GM06990 (cell line): ENCODE measurements around the gene IARS1.

Experiments
- DNase-seq: peaks from one replicate; pipeline ENCODE4 v3.0.0-alpha.2; 2011; ENCODE audit not compliant: insufficient read length; ENCODE audit errors: extremely low read depth
- H3K27me3 ChIP-seq: replicated peaks from 2 replicates; pipeline ENCODE4 v1.6.0; 2011; ENCODE audit warnings: low read length; ENCODE audit not compliant: control insufficient read depth, insufficient read depth
- H3K36me3 ChIP-seq: 2 replicates; pipeline ENCODE4 v1.5.1; 2011; ENCODE audit warnings: low read length; ENCODE audit not compliant: control insufficient read depth, insufficient read depth
- H3K4me3 ChIP-seq: replicated peaks from 2 replicates; pipeline ENCODE4 v1.5.1; 2011; ENCODE audit warnings: low read depth, mild to moderate bottlenecking, control low read depth, low read length
- TF ChIP-seq, protein P1 (sequence below): IDR thresholded peaks from 2 replicates; pipeline ENCODE4 v1.5.1; 2011; ENCODE audit warnings: low read length, control low read depth, mild to moderate bottlenecking, inconsistent platforms; ENCODE audit not compliant: insufficient read depth, poor library complexity, severe bottlenecking

Gene IARS1

DNA sequence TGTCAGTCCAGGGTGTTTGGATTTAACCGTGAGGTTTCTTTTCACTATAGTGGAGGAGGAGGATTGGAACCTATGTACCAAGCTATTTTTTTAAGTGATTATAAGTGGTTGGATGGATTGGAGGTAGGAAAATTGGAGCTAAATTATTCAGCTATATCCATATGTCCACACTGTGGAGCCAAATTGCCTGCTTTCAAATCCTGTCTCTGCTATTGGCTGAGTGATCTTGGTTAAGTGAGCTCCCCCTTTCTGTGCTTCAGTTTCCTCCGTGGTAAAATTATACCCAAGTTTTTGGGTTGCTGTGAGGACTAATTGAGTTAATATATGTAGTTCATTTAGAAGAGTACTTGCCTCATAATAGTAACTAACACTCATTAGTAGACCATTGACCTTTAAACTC is 34.7 kb upstream of the IARS1 start:
- DNase-seq: no peak
- TF ChIP-seq, protein P1, sequence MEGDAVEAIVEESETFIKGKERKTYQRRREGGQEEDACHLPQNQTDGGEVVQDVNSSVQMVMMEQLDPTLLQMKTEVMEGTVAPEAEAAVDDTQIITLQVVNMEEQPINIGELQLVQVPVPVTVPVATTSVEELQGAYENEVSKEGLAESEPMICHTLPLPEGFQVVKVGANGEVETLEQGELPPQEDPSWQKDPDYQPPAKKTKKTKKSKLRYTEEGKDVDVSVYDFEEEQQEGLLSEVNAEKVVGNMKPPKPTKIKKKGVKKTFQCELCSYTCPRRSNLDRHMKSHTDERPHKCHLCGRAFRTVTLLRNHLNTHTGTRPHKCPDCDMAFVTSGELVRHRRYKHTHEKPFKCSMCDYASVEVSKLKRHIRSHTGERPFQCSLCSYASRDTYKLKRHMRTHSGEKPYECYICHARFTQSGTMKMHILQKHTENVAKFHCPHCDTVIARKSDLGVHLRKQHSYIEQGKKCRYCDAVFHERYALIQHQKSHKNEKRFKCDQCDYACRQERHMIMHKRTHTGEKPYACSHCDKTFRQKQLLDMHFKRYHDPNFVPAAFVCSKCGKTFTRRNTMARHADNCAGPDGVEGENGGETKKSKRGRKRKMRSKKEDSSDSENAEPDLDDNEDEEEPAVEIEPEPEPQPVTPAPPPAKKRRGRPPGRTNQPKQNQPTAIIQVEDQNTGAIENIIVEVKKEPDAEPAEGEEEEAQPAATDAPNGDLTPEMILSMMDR: peak; percentile 24
- H3K36me3 ChIP-seq: no peaks in the 10 kb centered on the region
- no peaks in the 10 kb centered on the region for H3K27me3 ChIP-seq
- H3K4me3 ChIP-seq: no peak overlapping the region

DNA sequence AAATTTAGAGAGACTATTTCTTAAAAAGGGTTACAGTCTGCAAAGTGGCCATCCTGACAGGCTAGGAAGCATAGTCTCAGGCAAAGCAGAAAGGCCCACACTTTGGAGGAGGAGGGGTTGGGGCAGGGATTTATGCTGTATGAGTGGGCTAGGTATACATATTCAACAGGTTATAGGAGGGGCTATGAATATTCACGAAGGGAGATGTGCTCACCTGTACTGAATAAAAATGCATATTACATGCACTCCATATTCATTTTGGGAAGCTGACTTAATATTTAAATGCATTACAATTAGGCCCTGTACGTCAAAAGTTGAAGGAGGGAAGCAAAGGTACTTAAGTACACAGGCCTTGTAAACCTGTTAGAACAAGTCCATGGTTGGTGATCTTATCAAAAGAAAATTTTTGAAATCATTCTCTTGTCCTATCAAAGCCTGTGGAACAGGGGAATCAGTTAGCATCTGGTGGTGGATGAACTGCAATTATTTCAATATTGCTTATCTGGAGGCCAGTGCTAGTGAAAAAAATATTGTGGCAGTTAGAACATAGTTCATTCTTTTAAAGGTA is 33.9 kb upstream of the IARS1 start:
- Histone ChIP-seq H3K36me3 (peaks cover 1% of the 10 kb centered on the region), H3K27me3 (no peaks in the 10 kb centered on the region), H3K4me3 (no peak overlapping the region; the same call in 1 of the 2 replicates)
- TF ChIP-seq, protein P1: no peak
- no peak for DNase-seq

DNA sequence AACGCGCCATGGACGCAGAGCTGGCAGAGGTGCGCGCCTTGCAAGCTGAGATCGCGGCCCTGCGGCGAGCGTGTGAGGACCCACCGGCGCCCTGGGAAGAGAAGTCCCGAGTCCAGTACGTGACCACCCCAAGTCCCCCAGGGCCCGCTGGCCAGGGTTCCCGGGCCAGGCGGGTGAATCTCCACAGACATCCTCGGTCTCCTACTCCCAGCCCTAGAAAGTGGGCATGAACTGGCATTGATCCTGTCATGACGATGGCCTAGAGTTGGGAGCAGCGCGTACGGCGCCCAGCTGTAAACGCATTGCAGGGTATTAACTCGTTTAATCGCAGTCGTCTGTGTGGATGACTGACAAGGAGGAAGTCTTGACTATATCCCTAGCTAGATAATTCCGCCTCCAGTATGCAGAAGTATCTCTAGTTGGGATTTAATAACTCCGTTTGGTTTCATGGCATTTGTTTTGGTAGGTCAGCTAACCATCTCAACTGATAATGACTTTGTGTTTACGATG is 32.5 kb upstream of the IARS1 start:
- Histone ChIP-seq H3K27me3 (no peaks in the 10 kb centered on the region), H3K36me3 (peaks cover 1% of the 10 kb centered on the region), H3K4me3 (peak overlapping the region; percentile 83)
- TF ChIP-seq, protein P1: no peak
- DNase-seq: no peak

DNA sequence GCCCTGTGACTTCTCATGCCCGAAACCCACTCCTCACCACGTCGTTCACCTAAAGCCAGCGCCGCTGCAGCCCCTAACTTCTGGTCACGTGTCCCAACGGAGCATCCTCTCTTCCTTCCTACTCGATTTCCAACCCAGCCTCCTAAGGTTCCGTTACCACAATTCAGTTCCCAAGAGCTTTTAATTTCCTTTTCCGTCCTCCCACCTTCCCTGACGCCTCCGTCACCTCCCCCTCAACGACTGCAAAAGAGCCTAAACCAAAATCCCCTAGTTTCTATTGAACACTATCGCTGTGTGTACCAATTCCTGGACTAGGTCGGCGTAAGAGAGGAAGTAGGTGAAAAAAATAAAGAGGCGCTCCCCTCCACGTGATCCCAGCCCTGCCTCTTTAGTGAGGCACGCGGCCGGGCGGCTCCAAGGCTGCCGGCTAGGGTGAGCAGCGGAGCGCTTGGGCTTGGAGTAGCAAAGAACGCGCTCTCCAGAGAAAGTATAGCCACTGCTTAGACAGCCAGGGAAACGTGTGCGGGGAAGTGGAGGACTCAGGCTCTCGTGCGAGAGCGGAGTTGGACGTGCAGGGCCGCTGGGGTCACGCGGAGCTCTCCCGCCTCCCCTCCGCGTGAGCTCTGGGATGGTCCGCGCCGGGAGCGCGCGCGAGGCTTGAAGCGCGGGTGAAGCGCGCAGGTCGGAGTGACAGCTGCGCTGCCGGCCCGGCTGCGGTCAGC is 31.9 kb upstream of the IARS1 start, which contains the start of the genes CENPP and NOL8:
Gene CENPP, plus strand, starts transcription at position 685 of the 722 bp plus-strand sequence.
Gene NOL8, minus strand, starts transcription at position 82 of the 722 bp plus-strand sequence. CDS start 1,189 bp downstream, outside the sequence.
- no peaks in the 10 kb centered on the region for H3K27me3 ChIP-seq

DNA sequence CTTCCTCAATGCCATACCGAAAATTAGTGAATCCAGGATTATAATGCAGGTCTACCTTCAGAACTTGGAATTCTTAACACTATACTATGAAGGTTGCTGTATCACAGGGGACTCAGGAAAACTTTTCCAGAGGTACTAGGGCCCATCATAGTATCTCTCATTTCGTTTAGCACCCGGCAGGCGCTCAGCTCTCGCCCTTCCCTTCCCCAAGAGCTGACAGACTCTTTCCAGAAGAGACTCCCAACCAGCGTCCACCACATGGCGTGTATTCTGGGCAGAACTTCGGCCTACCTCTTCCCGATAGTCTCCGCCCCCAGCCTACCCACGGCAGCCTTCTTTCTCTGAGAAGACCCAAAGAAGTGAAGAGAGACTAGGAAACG is 31.4 kb upstream of the IARS1 start:
- peak overlapping the region; percentile 83 for H3K4me3 ChIP-seq
- peaks cover 4% of the 10 kb centered on the region for H3K36me3 ChIP-seq
- TF ChIP-seq, protein P1: no peak
- peak; percentile 4 for DNase-seq
- H3K27me3 ChIP-seq: no peaks in the 10 kb centered on the region

More for the DNA sequence above, 31.9 kb upstream of the IARS1 start, which contains the start of the genes CENPP and NOL8:
- DNase-seq: peak; percentile 95
- TF ChIP-seq, protein P1: no peak
- peaks cover 1% of the 10 kb centered on the region for H3K36me3 ChIP-seq
- peak within 1 kb of the TSS; percentile 83 for H3K4me3 ChIP-seq
